CD4-positive, alpha-beta T cell treated with Interleukin-17A for 1 hour (primary cell): ENCODE results near the gene ZNF428.
"Not testable (repeated sequence)": the region's sequence is repeated elsewhere in the genome, so short reads cannot be mapped to it uniquely, and the experiment has no call there.

Experiments
- DNase-seq: peaks from one replicate; pipeline ENCODE4 v3.0.0-alpha.2; 2020

Gene ZNF428

DNA sequence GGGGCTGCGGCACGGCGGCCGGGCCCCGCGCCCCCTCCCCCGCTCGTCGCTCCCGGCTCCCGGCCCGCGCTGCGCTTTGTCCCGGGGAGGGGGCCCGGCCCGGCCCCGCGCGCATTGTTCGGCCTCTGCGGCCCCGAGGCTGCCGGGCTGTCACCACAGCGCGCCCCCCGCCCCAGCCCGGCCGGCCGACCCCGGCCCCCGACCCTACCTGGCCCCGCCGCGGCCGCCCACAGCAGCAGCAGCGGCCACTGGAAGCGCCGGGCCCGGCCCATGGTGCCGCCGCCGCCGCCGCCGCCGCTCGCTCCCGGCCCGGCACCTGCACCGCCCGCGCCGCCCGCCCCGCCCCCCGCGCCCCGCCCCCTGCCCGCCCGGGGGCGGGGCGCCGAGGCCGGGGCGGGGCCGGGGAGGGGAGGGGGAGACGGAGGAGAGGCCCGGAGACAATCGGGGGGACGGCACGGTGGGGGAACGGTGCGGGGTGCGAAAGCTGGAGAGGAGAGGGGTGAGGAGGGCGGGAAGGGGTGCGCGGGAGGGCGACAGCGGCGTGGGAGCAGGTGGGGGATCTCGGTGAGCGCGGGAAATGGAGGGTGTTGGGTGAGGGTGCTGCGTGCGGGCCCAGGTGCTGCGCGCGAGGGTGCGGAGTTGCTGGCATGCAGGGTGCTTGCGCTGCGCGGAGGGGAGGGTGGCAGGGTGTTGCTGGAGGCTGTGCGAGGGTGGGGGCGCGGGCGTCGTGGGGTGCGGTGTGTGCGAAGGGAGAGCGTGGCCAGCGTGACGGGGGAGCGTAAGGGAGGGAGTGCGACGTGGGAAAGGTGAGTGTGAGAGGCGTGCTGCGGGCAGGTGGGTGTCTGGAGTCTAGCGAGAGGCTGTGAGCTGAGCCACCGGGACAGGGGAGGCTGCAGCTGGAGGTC lies 20.3 kb upstream of the ZNF428 start, which contains the start of gene CADM4:
Gene CADM4, minus strand, starts transcription at position 332 of the 905 bp plus-strand sequence. Its CDS starts 60 bp downstream, at position 272.
- peak; percentile 62 for DNase-seq

DNA sequence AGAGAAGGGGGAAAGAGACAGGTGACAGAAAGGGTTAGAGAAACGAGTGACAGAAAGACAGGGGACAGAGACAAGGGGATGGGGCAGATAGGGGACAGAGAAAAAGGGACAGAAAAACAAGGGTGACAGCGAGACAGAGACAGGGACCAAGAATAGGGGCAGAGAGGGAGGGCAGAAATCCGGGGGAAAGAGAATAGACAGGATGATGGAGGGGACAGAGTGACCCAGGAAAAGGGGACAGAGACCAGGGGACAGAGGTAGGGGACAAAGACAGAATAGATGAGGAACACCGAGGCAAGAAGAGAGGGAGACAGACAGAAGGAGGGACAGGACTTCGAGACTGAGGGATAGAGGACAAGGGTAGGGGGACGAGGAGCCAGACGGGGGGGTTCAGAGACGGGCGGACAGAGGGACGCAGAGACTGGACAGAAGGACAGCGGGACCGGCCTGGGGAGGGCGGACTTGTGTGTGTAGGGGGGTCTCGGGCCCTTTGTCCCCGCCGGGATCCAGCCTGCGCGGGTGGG lies 19.6 kb upstream of the ZNF428 start:
- no peak for DNase-seq

DNA sequence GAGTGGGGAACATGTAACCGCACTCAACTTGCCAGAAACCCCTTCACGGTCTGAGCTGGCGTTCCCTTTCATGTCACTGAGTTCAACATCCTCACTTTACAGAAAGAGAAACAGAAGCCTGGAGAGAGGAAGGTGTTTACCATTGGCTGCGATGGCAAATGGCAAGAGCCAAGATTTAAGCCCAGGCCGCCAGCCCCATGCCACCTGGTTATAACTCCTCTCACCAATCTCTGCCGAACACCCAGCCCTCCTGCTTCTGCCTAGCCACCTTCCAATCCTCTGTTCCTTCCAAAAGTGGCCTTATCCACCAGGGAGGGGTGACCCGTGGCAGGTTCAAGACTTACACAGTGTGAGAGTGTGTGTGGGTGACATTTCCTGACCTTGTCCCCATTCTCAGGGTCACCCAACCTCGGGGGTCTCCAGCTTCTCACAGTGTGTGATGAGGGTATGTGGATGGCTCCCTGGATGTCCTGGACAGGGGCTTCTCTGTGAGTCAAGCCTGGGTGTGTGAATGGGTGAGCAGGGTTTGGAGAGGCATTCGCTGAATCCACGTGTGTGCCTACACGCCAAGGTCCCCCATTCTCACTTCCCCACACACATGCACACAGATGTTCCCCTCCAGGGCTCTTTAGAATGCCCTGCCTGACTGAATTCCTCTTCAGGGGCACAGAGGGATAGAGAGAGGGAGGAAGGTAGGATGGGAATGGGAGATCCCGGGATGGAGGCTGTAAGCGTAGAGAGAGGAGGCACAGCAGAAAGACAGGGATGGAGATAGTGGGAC lies 19.0 kb upstream of the ZNF428 start:
- no peak for DNase-seq

DNA sequence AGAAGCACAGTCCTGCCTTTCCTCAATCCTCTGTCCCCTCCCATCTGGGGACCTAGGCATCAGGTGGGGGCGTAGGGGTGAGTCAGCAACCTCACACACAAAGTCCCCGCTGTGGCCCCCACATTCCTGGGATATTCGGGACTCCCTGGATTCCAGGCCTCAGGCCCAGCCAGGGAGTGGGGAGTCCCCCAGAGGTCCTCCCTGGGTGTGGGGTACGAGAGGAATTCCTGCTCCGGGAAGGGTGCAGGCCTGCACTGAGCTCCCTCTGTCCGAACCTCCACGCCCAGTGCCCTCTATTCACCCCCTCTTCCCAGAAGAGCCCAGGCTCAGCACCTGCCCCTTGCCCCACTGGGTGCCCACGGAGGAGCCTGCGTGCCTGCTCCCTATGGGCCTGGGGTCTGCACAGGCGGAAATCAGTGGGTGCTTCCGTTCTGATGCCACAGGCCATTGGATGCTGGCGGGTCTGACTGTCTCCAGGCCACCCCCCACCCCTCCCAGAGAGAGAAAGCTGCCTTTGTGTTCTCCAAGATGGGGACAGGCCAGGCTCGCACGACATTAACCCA lies 16.8 kb upstream of the ZNF428 start:
- no peak for DNase-seq

DNA sequence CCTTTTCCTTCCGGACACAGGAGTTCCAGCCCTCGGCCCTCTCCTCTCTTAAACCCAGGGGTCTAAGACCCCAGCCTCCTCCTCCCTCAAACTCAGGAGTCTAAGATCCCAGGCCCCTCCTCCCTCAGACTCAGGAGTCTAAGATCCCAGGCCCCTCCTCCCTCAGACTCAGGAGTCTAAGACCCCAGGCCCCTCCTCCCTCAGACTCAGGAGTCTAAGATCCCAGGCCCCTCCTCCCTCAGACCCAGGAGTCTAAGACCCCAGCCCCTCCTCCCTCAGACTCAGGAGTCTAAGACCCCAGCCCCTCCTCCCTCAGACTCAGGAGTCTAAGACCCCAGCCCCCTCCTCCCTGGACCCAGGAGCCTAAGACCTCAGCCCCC lies 16.1 kb upstream of the ZNF428 start:
- DNase-seq: not testable (repeated sequence)

DNA sequence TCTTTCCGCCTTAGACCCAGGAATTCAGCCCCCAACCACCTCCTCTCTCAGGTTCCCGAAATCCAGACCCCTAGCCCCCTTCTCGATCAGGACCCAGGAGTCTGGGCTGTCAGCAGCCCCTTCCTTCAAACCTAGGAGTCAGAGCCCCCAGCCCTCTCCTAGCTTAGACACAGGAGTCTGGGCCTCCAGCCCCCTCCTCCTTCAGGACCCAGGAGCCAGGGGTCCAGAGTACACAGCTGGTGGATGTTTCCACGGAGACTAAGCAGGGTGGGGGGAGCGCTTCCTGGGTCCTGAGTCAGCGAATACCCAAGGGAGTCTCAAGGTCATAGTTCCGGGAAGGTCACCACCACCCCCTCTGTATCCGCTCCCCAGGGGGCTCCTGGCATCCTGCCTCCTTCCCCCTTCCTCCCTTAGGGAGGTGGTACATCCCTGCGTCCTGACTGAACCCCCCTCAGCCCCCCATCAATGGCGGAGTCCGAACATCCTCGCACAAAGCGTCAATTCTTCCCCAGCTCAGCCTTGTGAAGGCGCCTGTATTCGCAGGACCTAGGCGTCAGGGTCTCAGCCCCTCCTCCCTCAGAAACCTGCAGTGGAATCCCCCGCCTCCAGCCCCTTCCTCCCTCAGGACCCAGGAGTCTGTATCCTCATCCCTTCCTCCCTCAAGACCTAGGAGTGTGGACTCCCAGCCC lies 15.6 kb upstream of the ZNF428 start:
- DNase-seq: no peak

DNA sequence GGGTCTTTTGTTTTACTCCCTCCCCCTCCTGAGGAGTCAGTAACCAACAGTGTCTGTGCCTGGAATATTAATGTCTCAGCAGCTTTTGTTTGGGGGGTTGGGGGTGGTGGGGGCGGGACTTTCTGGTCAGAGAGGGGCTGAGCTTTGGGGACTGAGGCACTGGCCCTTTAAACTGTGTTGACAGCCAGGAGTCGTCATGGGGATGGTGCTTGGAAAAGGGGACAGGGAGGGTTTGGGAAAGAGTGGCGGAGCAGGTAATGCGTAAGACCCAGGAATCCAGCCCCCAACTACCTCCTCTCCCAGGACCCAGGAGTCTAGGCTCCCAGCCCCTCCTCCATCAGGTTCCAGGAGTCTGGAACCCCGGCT lies 15.1 kb upstream of the ZNF428 start:
- no peak for DNase-seq

DNA sequence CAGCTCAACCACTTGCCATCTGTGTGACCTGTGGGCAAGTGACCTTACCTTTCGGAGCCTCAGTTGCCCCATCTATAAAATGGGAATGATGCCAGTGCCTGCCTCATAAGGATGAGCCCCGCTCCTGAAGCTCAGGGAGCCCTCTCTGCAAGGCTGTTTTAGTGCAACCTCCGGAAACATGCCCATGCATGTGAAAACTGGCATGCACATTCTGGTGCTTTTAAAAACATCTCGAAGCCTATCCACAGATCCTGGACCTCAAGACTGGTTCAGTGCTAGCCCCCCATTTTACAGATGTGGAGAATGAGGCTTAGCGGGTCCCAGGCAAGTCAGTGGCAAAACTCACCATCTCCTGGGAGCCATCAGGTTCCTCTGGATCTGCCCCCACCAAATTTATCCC lies 14.6 kb upstream of the ZNF428 start:
- no peak for DNase-seq

DNA sequence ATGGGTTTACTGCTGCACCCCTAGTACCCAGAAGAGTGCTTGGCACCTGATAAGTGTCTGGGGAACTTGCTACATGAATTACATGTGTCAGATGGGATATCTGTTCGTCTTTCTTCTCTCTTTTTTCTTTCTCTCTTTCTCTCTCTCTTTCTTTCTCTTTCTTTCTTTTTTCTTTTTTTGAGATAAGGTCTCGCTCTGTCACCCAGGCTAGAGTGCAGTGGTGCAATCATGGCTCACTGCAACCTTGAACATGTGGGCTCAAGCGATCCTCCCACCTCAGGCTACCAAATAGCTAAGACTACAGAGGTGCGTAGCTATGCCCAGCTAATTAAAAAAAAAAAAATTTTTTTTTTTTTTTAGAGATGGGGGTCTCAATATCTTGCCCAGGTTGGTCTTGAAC lies 14.1 kb upstream of the ZNF428 start:
- no peak for DNase-seq

DNA sequence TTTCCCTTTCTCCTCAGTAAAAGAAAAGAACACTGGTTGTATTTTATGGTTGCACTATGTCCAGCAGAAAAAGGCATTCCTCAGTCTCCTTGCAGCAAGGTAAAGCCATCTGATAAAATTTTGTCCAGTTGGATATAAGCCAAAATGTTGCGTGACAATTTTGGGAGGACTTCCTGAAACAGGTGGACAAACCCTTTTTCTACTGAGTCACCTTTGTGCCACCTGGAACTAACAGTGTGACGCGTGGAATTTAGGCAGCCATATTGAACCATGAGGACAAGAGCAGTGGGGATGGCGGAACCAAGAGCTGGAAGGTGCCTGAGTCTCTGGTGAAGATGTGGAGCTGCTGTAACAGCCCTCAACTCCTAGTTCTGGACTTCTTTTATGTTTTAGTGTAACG lies 12.1 kb upstream of the ZNF428 start:
- DNase-seq: no peak

DNA sequence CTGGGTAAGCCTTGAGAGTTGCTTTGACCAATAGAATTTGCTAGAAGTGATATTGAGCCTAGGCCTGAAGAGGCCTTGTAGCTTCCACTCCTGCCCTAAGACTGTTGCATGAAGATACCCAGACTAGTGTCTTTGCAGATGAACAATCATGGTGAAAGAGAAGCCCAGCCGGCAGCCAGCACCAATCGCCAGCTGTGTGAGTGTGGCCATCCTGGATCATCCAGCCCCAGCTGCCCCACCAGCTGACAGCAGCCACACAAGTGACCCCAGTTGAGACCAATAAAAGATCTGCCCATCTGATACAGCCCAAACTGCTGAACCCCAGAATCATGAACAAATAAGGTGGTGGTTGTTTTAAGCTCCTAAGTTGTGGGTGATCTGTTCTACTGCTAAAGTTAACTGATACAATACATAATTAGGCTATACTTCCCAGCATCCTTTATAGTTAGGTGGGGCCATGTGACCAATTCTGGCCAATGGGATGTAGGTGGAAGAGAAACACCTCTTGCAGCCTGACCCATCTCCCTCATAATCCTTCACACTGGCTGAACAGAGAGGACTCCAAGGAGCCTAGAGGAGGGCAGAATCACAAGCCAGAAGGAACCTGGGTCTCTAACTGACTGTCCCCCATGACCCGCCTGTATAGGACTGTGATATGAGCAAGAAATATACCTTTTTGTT lies 9.4 kb upstream of the ZNF428 start:
- DNase-seq: no peak

DNA sequence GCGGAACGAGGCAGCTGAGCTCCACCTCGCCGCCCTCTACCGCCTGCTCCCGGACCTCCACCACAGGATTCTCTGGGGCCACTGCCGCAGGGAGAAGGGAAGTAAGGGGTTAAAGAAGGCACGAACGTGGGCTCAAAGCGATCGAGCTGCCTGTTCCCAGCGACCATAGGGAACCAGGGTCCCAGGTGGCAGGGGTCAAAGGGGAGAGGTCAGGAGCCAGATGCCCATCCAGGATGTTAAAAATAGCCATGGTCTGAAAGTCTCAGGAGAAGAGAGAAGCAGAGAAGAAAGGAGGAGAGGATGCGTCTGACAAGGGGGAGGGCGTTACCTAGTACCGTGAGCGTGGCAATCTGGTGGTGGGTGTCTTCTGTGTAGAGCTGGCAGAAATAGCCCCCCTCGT lies 7.4 kb upstream of the ZNF428 start:
- DNase-seq: no peak

DNA sequence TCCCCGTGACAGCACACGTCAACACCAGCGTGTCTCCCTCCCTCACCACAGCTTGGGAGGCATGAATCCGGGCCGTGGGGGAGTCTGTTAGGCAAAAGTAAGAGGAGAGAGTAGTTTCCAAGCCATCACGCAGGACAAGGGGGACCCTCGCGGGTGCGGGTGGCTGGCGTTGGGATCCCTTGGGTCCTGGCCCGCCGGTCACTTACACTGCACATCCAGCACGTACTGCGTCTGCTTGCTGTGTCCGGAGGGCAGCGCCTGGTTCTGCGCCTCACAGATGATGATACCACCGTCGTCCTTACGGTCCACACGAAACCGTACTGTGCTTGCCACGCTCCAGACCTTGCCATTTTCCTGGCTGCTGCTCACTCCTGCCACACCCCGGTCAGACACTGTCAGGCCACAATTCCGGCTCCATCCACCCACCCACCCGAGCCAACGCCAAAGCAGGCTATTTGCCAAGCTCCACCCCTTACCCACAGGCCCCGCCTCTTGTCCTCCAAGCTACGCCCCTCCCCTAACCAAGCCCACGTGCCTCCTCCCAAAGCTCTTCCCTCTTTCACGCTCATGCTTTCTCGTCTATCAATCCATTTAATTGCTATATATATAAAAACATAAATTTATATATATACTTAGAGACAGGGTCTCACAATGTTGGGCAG lies 6.6 kb upstream of the ZNF428 start:
- no peak for DNase-seq

DNA sequence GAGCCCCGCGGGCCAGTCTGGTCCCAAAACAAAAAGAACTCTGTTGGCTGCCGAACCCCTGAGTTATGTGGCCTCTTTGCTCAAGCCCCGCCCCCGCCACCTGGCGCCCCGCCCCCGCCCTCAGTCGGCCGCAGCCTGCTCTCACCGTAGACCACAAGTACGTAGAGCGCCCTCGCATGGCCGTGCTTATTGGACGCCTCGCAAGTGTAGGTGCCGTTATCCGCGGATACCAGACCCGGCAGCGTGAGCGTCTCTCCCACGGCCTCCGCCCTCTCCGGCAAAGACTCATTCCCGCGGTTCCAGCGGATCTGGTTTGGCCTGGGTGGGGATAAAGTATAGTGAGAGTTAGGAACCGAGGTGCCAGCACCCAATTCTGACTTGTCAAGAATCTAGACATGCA lies 5.5 kb upstream of the ZNF428 start:
- DNase-seq: peak; percentile 88

DNA sequence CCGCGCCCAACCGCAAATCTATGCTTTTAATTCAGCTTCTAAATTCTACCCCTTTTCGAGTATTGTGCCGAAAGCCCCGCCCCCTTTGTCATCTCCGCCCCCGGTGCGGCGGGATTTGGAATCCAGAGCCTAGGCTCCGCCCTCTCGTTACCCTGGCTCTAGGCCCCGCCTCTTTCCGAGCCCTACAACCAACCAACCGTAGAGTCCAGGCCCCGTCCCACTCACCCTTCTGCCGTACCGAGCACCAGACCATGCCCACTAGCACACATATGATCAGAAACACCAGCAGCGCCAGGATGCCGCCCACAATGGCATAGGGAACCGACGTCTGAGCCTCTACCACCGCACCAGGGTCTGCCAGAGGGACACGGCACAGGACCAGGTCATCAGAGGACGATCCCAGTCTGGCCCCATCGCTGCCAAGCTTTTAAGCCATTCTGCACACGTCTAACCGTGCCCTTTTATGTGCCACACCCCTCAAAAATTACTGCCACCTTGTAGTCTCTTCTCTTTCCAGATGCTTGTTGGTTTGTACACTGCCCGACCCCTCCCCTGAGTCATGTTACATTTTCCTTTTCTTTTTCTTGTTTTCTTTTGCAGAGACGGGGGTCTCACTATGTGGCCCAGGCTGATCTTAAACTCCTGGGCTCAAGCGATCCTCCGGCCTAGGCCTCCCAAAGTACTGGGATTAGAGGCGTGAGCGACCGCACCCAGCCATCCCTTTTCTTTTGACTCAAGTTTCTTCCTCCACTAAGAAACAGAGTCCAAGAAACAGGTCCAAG lies 4.7 kb upstream of the ZNF428 start:
- peak; percentile 22 for DNase-seq

DNA sequence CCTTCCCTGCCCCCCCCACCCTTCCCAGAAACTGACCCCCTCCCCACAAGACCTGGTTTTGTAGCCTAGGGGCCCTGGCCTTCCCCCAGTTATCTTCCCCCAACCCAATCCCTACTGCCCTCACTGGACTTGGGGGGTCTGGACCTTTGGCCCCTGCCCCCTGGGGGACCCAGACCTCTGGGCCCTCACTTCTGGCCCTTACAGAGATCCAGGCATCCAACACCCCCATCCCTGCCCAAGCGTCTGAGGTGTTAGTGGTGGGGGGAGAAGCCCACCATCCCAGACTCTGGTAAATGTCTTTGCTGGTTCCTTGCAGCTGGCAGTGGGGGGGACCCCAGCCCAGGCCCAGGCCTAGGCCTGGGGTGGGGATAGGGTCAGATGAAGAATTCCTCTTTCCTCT lies 3.5 kb upstream of the ZNF428 start:
- DNase-seq: no peak

DNA sequence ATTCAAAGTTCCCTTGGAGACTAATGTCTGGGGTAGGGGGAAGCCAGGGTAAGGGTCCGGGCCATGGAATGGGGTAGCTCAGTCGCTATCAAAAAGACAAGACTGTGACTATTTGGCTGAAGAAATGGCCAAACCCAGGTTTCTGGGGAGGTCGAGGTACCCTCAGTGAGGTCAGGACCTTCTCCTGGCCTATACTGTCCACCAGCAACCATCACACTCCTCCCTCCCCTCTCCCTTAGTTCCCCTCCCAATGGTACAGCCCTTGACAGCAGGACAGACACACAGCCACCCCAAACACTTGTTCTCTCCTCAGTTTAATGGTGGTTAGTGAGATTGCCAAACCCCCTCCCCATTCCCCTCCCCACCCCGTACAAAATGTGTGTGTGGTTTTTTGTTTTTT lies 2.6 kb upstream of the ZNF428 start:
- DNase-seq: no peak

DNA sequence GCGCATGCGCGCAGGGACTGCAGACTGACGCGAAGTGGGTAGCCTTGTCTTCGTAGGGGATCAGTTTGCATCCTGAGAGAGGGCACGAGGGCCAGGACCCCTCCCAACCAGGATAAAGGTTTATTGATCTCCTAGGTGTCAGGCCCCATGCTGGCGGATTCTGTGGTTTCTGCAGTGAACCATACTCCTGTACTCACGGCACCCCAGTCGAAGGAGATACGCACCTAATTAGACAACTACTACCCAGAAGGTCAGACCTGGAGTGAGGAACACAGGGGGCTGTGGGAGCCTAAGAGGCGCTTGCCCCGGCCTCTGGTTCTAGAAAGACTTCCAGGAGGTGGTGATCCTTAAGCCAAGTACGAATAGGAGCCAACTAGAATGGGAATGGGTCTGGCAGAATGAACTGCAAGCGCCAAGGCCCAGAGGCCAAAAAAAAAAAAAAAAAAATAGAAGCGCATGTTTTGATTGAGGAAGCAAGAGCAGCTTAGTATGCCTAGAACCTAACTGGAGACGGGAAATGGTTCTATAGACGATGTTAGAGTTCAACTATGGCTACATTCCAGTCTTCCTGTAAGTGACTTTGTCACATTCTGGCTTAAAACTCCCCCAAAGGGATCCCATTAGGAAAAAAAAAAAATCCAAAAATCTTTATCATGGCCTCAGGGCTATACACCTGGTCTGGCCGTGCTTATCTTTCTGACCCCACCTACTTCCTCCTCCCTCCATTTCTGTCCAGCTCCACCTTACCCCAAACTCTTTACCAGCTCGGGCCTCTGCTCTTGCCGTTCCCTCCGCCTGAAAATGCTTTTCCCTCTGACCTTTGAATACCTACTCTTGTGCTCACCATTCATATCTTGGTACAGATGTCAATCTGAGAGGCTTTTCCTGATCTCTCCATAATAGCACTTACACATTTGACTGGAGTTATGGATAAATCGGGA lies 902 bp upstream of the ZNF428 start:
- DNase-seq: peak; percentile 87

DNA sequence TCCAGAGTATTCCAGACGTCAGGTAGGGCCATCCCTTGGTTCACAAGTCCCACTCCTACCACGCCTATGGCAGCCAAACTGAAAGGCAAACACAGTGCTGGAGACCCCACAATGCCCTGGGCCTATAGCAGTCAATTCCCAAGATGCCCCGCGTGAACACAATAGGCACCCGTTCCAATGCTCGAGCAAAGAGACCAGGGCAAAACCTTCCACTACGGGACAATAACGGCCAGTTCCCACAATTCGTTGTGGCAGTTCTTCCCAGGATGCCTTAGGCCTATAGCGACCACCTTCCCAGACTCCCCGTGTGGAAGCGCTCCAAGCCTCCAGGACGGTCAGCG lies 538 bp downstream of the ZNF428 start:
- DNase-seq: peak; percentile 48

DNA sequence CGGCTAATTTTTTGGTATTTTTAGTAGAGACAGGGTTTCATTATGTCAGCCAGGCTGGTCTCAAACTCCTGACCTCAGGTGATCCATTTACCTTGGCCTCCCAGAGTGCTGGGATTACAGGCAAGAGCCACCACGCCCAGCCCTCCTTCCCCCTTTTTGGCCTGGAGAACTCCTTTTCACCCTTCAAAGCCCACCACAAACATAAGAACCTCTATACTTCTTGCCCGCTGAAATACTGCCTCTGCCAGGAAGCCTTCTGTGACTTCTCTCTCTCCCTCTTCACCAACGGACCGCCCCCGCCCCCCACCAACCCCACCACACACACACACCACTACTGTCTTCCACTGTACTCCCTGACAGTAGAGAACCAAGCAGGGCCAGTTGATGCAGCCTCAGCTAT lies 2.5 kb downstream of the ZNF428 start:
- no peak for DNase-seq
